Measurements from ENCODE around the gene LRRFIP1. TPM values are rescaled to one million over a fixed set of nuclear protein-coding genes. Genes with fewer than 3 reads are reported as not detected.

The LRRFIP1 gene
- total and polyA plus RNA-seq, 2 donors (not counting 1 experiment from before 2014, with no cell fraction given): 42.0 to 139 TPM

DNA sequence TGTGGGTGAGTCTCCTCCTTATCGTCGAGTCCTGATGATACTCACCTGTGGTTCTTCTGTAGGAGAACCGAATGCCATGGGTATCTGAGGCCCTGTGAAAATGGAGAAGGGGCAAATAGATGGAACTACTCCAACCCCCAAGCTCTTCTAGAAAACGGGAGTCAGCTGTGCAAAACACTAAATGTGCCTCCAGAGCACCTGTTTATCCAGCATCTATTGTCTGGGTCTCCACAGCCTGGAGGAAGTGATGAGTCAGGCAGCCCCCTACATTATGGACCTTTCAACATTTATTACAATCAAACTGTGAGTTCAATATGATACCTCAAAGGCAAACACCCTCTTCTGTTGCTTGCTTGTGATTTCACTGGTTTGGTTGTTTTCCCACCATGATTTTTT, 9.8 kb upstream of the LRRFIP1 start:
- peak overlapping the region; percentile 42 for H3K4me2 ChIP-seq (replicated peaks; ENCODE audit: low read depth, low read length, poor library complexity, severe bottlenecking)
- no peaks in the 10 kb centered on the region for H3K36me3 ChIP-seq (replicated peaks in 1 of 2; ENCODE audit: control extremely low read depth in 1 of 2, control insufficient read depth in 1 of 2, extremely low read depth in 1 of 2, insufficient read depth in 2 of 2, low read length in 1 of 2)
- no peaks in the 10 kb centered on the region for H3K9me3 ChIP-seq (ENCODE audit: control extremely low read depth in 1 of 3, control insufficient read depth in 2 of 3, insufficient read depth in 1 of 3, low read length in 2 of 3)
- H3K27me3 Mint-ChIP-seq: peaks cover 4% of the 10 kb centered on the region
- CTCF ChIA-PET: interaction anchor here (1.0 to 2.2 kb wide), 3 partner anchors 45 to 127 kb away, joined by 3 to 7 read pairs (median 3); no protein-coding TSS in a partner anchor
- H2AFZ ChIP-seq (ENCODE audit: insufficient read depth, low read depth, low read length, poor library complexity, severe bottlenecking): peak overlapping the region; percentile 41
- no peak for ATAC-seq (ENCODE audit: low read depth)
- no peak overlapping the region for H3K9ac ChIP-seq (ENCODE audit: low read length)
- H3K4me1 ChIP-seq (ENCODE audit: control insufficient read depth in 2 of 2, insufficient read depth in 2 of 2, low read length in 2 of 2): peaks cover 16% of the 10 kb centered on the region in 2 donors
- no peak overlapping the region for H3K27ac Mint-ChIP-seq
- no peak overlapping the region for H3K4me3 ChIP-seq (ENCODE audit: control extremely low read depth in 1 of 5, extremely low read depth in 1 of 5, insufficient read depth in 1 of 5, low read depth in 2 of 5, low read length in 4 of 5)
- DNase-seq: no peak
- H3K9me3 Mint-ChIP-seq (ENCODE audit: insufficient read depth): no peaks in the 10 kb centered on the region
- no peak overlapping the region for H3K4me3 Mint-ChIP-seq
- H3K27me3 ChIP-seq (replicated peaks in 1 of 4; ENCODE audit: control extremely low read depth in 1 of 4, control insufficient read depth in 3 of 4, insufficient read depth in 4 of 4, low read length in 3 of 4): peaks cover 0 to 4% (median 0%) of the 10 kb centered on the region in 4 experiments
- H3K79me2 ChIP-seq (ENCODE audit: control insufficient read depth, insufficient read depth, low read length): no peaks in the 10 kb centered on the region
- TF ChIP-seq CTCF (IDR thresholded peaks at IDR 0.05) (no peak), EZH2 (IDR thresholded peaks at IDR 0.05; ENCODE audit: borderline replicate concordance, insufficient read depth, low read depth, low read length, poor library complexity, severe bottlenecking) (no peak)
- no peak overlapping the region for H3K27ac ChIP-seq (ENCODE audit: low read length in 2 of 2)
- intact Hi-C loops (cut with micrococcal nuclease): no loop called here
- WGBS (ENCODE audit: insufficient coverage): no CpG with 5 or more reads among the region's 4 CpGs
- POLR2A ChIA-PET: no interaction called here
- no peaks in the 10 kb centered on the region for H4K20me1 ChIP-seq (ENCODE audit: control insufficient read depth, insufficient read depth, low read length, poor library complexity, severe bottlenecking)
- peaks cover 23% of the 10 kb centered on the region for H3K4me1 Mint-ChIP-seq

- Mint-ChIP-seq H3K4me1 (peaks cover 23% of the 10 kb centered on the region), H3K9me3 (ENCODE audit: insufficient read depth) (no peaks in the 10 kb centered on the region), H3K4me3 (no peak overlapping the region), H3K27ac (no peak overlapping the region), H3K27me3 (peaks cover 5% of the 10 kb centered on the region)
- no CpG with 5 or more reads among the region's 2 CpGs for WGBS (ENCODE audit: insufficient coverage)
- no peak overlapping the region for H2AFZ ChIP-seq (ENCODE audit: insufficient read depth, low read depth, low read length, poor library complexity, severe bottlenecking)
- H3K4me1 ChIP-seq (ENCODE audit: control insufficient read depth in 2 of 2, insufficient read depth in 2 of 2, low read length in 2 of 2): peaks cover 16% of the 10 kb centered on the region in 2 donors
- peaks cover 0 to 4% (median 0%) of the 10 kb centered on the region in 4 experiments for H3K27me3 ChIP-seq (replicated peaks in 1 of 4; ENCODE audit: control extremely low read depth in 1 of 4, control insufficient read depth in 3 of 4, insufficient read depth in 4 of 4, low read length in 3 of 4)
- no peaks in the 10 kb centered on the region for H4K20me1 ChIP-seq (ENCODE audit: control insufficient read depth, insufficient read depth, low read length, poor library complexity, severe bottlenecking)
- no peak overlapping the region for H3K4me3 ChIP-seq (ENCODE audit: control extremely low read depth in 1 of 5, extremely low read depth in 1 of 5, insufficient read depth in 1 of 5, low read depth in 2 of 5, low read length in 4 of 5)
- CTCF ChIA-PET: no interaction called here
- no peak for TF ChIP-seq CTCF (IDR thresholded peaks at IDR 0.05)
- TF ChIP-seq EZH2 (IDR thresholded peaks at IDR 0.05; ENCODE audit: borderline replicate concordance, insufficient read depth, low read depth, low read length, poor library complexity, severe bottlenecking): no peak
- H3K27ac ChIP-seq (ENCODE audit: low read length in 2 of 2): no peak overlapping the region
- H3K9me3 ChIP-seq (ENCODE audit: control extremely low read depth in 1 of 3, control insufficient read depth in 2 of 3, insufficient read depth in 1 of 3, low read length in 2 of 3): no peaks in the 10 kb centered on the region
- no peak overlapping the region for H3K9ac ChIP-seq (ENCODE audit: low read length)
- H3K4me2 ChIP-seq (replicated peaks; ENCODE audit: low read depth, low read length, poor library complexity, severe bottlenecking): no peak overlapping the region
- no peak for DNase-seq
- POLR2A ChIA-PET: no interaction called here
- no peaks in the 10 kb centered on the region for H3K36me3 ChIP-seq (replicated peaks in 1 of 2; ENCODE audit: control extremely low read depth in 1 of 2, control insufficient read depth in 1 of 2, extremely low read depth in 1 of 2, insufficient read depth in 2 of 2, low read length in 1 of 2)
- H3K79me2 ChIP-seq (ENCODE audit: control insufficient read depth, insufficient read depth, low read length): no peaks in the 10 kb centered on the region
- ATAC-seq (ENCODE audit: low read depth): no peak
- intact Hi-C loops (cut with micrococcal nuclease): no loop called here
Observed at GRCh38 chr2:237618449-237618848, 8.9 kb upstream of the LRRFIP1 start.
